GM19240 (cell line): ENCODE data around the gene OTOA.
"Not testable (repeated sequence)": the region's sequence is repeated elsewhere in the genome, so short reads cannot be mapped to it uniquely, and the experiment has no call there.

ENCODE experiments used
- DNase-seq: peaks from one replicate; pipeline ENCODE4 v3.0.0; 2011; ENCODE audit warnings: low spot score; ENCODE audit not compliant: insufficient read length

The OTOA gene

GRCh38 chr16:21720533-21720932 is 56.8 kb downstream of the OTOA start:
- no peak for DNase-seq

GRCh38 chr16:21722771-21723455 is 59.1 kb downstream of the OTOA start:
- DNase-seq = no peak

GRCh38 chr16:21723532-21723931 is 59.8 kb downstream of the OTOA start:
- no peak for DNase-seq

GRCh38 chr16:21727344-21727743 is 63.6 kb downstream of the OTOA start:
- DNase-seq = no peak

GRCh38 chr16:21731233-21731632 is 67.5 kb downstream of the OTOA start:
- DNase-seq = not testable (repeated sequence)

GRCh38 chr16:21740637-21741036 is 76.9 kb downstream of the OTOA start:
- DNase-seq = not testable (repeated sequence)

GRCh38 chr16:21756192-21757079 is 92.7 kb downstream of the OTOA start:
- not testable (repeated sequence) for DNase-seq

GRCh38 chr16:21757080-21757671 is 93.4 kb downstream of the OTOA start:
- not testable (repeated sequence) for DNase-seq

- not testable (repeated sequence) for DNase-seq
These were observed 104.5 kb downstream of the OTOA start for GRCh38 chr16:21768280-21768679.

GRCh38 chr16:21768810-21769209 is 105.0 kb downstream of the OTOA start:
- not testable (repeated sequence) for DNase-seq

- DNase-seq = not testable (repeated sequence)
These were observed 105.5 kb downstream of the OTOA start for GRCh38 chr16:21769284-21769683.

- not testable (repeated sequence) for DNase-seq
These were observed 106.8 kb downstream of the OTOA start for GRCh38 chr16:21770584-21770983.

- not testable (repeated sequence) for DNase-seq
These were observed 108.9 kb downstream of the OTOA start for GRCh38 chr16:21772547-21773206.

- DNase-seq = not testable (repeated sequence)
These were observed 109.4 kb downstream of the OTOA start for GRCh38 chr16:21773207-21773553.

GRCh38 chr16:21780525-21780924 is 116.8 kb downstream of the OTOA start:
- DNase-seq = not testable (repeated sequence)

GRCh38 chr16:21790506-21790905 is 126.7 kb downstream of the OTOA start:
- not testable (repeated sequence) for DNase-seq

GRCh38 chr16:21793310-21793709 is 129.5 kb downstream of the OTOA start:
- DNase-seq = not testable (repeated sequence)

- DNase-seq = not testable (repeated sequence)
These were observed 134.8 kb downstream of the OTOA start for GRCh38 chr16:21798601-21799000.

GRCh38 chr16:21801538-21802374 is 138.0 kb downstream of the OTOA start:
- not testable (repeated sequence) for DNase-seq

- DNase-seq = not testable (repeated sequence)
These were observed 138.6 kb downstream of the OTOA start for GRCh38 chr16:21802375-21802663.
